CD4-positive, CD25-positive, alpha-beta regulatory T cell (primary cell): Measurements from ENCODE around the gene MORN1. TPM values are rescaled to one million over a fixed set of nuclear protein-coding genes. Genes with fewer than 3 reads are reported as not detected.
A peak's percentile ranks its signal among the peaks of the same experiment; 100 is the strongest.

Source experiments
- ATAC-seq, 2 donors: fragments of 150-1000 bp; cut with Tn5 transposase; one replicate each; pipeline ENCODE4 v1.10.0; 2021; ENCODE audit warnings: low read depth in 2 of 2, moderate number of reproducible peaks in 2 of 2, moderate library complexity in 1 of 2
- DNase-seq, 3 donors: peaks; one replicate each; pipeline versions ENCODE4 v3.0.0 to v3.0.0-alpha.2; 2012 to 2022; ENCODE audit warnings: mixed read lengths in 1 of 3
- H3K27ac ChIP-seq: one replicate; pipeline ENCODE4 v1.7.0; 2013; ENCODE audit warnings: mild to moderate bottlenecking, low read length; ENCODE audit not compliant: insufficient read depth, poor library complexity, severe bottlenecking
- H3K27me3 ChIP-seq: one replicate; pipeline ENCODE4 v1.7.0; 2013; ENCODE audit warnings: low read length; ENCODE audit not compliant: control insufficient read depth, insufficient read depth
- H3K36me3 ChIP-seq: one replicate; pipeline ENCODE4 v1.7.0; 2013; ENCODE audit warnings: mild to moderate bottlenecking, low read length, moderate library complexity; ENCODE audit not compliant: control insufficient read depth, insufficient read depth
- H3K4me1 ChIP-seq: 2 replicates; pipeline ENCODE4 v1.7.0; 2013; ENCODE audit warnings: mild to moderate bottlenecking, low read length; ENCODE audit not compliant: insufficient read depth, control insufficient read depth, poor library complexity, severe bottlenecking
- H3K4me3 ChIP-seq: one replicate; pipeline ENCODE4 v1.7.0; 2013; ENCODE audit warnings: low read depth, mild to moderate bottlenecking, low read length, moderate library complexity
- H3K9me3 ChIP-seq, 2 experiments: 1 replicate in 1 of 2; 2 replicates in 1 of 2; pipeline ENCODE4 v1.7.0; 2013; ENCODE audit warnings: low read length in 2 of 2, mild to moderate bottlenecking in 1 of 2, moderate library complexity in 1 of 2; ENCODE audit not compliant: control insufficient read depth in 2 of 2
- H3K27ac Mint-ChIP-seq, 3 donors: one replicate each; pipeline ENCODE4 v1.8.0; 2020 to 2022; ENCODE audit warnings: mild to moderate bottlenecking in 3 of 3, mixed read lengths in 3 of 3, moderate library complexity in 2 of 3
- H3K27me3 Mint-ChIP-seq: one replicate; pipeline ENCODE4 v1.8.0; 2022; ENCODE audit warnings: mild to moderate bottlenecking, mixed read lengths
- H3K36me3 Mint-ChIP-seq: one replicate; pipeline ENCODE4 v1.8.0; 2020; ENCODE audit warnings: mixed read lengths
- H3K4me1 Mint-ChIP-seq, 4 donors: one replicate each; pipeline ENCODE4 v1.8.0; 2020 to 2022; ENCODE audit warnings: mixed read lengths in 4 of 4, mild to moderate bottlenecking in 1 of 4
- H3K4me3 Mint-ChIP-seq, 4 donors: one replicate each; pipeline ENCODE4 v1.8.0; 2020 to 2022; ENCODE audit warnings: mild to moderate bottlenecking in 4 of 4, mixed read lengths in 4 of 4, moderate library complexity in 3 of 4
- H3K9me3 Mint-ChIP-seq, 7 donors: one replicate each; pipeline ENCODE4 v1.8.0; 2020 to 2022; ENCODE audit warnings: mixed read lengths in 7 of 7, mild to moderate bottlenecking in 3 of 7, moderate library complexity in 2 of 7
- polyA plus RNA-seq, 4 donors: library from polyadenylated mRNA; unstranded; fragments of 300-500 nt; fragmentation: Illumina TruSeq; gene quantifications; one replicate each; pipeline ENCODE4 v1.2.3, GENCODE V29; 2021
- total RNA-seq: library from RNA; stranded (reverse); gene quantifications from one replicate; pipeline ENCODE4 v1.2.3, GENCODE V29; 2022

Gene MORN1
- total and polyA plus RNA-seq, 5 donors from 2014 or later: 1.3 to 7.3 (median 2.4) TPM

- Mint-ChIP-seq H3K4me1 (peaks cover 0 to 18% (median 0%) of the 10 kb centered on the region in 4 donors), H3K9me3 (no peaks in the 10 kb centered on the region), H3K27me3 (no peaks in the 10 kb centered on the region), H3K4me3 (peak overlapping the region in 1 of 4 donors; percentile 49), H3K27ac (no peak overlapping the region), H3K36me3 (no peaks in the 10 kb centered on the region)
- no peak for DNase-seq
- H3K9me3 ChIP-seq: no peaks in the 10 kb centered on the region
- H3K4me1 ChIP-seq: peaks cover 11% of the 10 kb centered on the region
- H3K27me3 ChIP-seq: no peaks in the 10 kb centered on the region
- H3K27ac ChIP-seq: no peak overlapping the region
- no peak overlapping the region for H3K4me3 ChIP-seq
- H3K36me3 ChIP-seq: peaks cover 29% of the 10 kb centered on the region
- no peak for ATAC-seq
These were observed 16.6 kb upstream of the MORN1 start for GRCh38 chr1:2407991-2408275.

- no peaks in the 10 kb centered on the region for H3K9me3 Mint-ChIP-seq
- H3K36me3 ChIP-seq: peaks cover 34% of the 10 kb centered on the region
- no peaks in the 10 kb centered on the region for H3K9me3 ChIP-seq
- no peak overlapping the region for H3K27ac ChIP-seq
- peak overlapping the region in 1 of 4 donors; percentile 49 for H3K4me3 Mint-ChIP-seq
- H3K36me3 Mint-ChIP-seq: peaks cover under 1% of the 10 kb centered on the region
- DNase-seq (no peak), ATAC-seq (no peak)
- no peak overlapping the region for H3K4me3 ChIP-seq
- no peaks in the 10 kb centered on the region for H3K27me3 Mint-ChIP-seq
- H3K4me1 Mint-ChIP-seq: peaks cover 0 to 16% (median 0%) of the 10 kb centered on the region in 4 donors
- no peak overlapping the region for H3K27ac Mint-ChIP-seq
- peaks cover 8% of the 10 kb centered on the region for H3K4me1 ChIP-seq
- H3K27me3 ChIP-seq: no peaks in the 10 kb centered on the region
These were observed 16.0 kb upstream of the MORN1 start for GRCh38 chr1:2407166-2407990.

- no peak for DNase-seq
- Mint-ChIP-seq H3K4me1 (peaks cover 0 to 19% (median 0%) of the 10 kb centered on the region in 4 donors), H3K9me3 (no peaks in the 10 kb centered on the region), H3K27ac (no peak overlapping the region), H3K27me3 (no peaks in the 10 kb centered on the region), H3K36me3 (peaks cover 7% of the 10 kb centered on the region), H3K4me3 (no peak overlapping the region)
- Histone ChIP-seq H3K27ac (no peak overlapping the region), H3K4me3 (no peak overlapping the region), H3K4me1 (peaks cover 3% of the 10 kb centered on the region), H3K27me3 (no peaks in the 10 kb centered on the region), H3K36me3 (peaks cover 43% of the 10 kb centered on the region), H3K9me3 (no peaks in the 10 kb centered on the region)
- ATAC-seq: no peak
These were observed 15.2 kb upstream of the MORN1 start for GRCh38 chr1:2406451-2407041.

GRCh38 chr1:2405588-2406295 is 14.4 kb upstream of the MORN1 start:
- H3K27ac Mint-ChIP-seq: no peak overlapping the region
- no peak for DNase-seq

GRCh38 chr1:2404890-2405511 is 13.6 kb upstream of the MORN1 start:
- ATAC-seq (no peak), DNase-seq (no peak)
- H3K4me3 ChIP-seq: no peak overlapping the region
- H3K27ac ChIP-seq: no peak overlapping the region
- H3K27me3 Mint-ChIP-seq: no peaks in the 10 kb centered on the region
- no peaks in the 10 kb centered on the region for H3K27me3 ChIP-seq
- peaks cover 14% of the 10 kb centered on the region for H3K36me3 Mint-ChIP-seq
- no peaks in the 10 kb centered on the region for H3K9me3 ChIP-seq
- no peak overlapping the region for H3K27ac Mint-ChIP-seq
- H3K4me1 Mint-ChIP-seq: peaks cover 0 to 20% (median 3%) of the 10 kb centered on the region in 4 donors
- no peaks in the 10 kb centered on the region for H3K4me1 ChIP-seq
- no peaks in the 10 kb centered on the region for H3K9me3 Mint-ChIP-seq
- peaks cover 54% of the 10 kb centered on the region for H3K36me3 ChIP-seq
- H3K4me3 Mint-ChIP-seq: no peak overlapping the region

More at GRCh38 chr1:2405588-2406295, 14.4 kb upstream of the MORN1 start:
- Histone ChIP-seq H3K27me3 (no peaks in the 10 kb centered on the region), H3K4me3 (no peak overlapping the region), H3K4me1 (no peaks in the 10 kb centered on the region), H3K27ac (no peak overlapping the region), H3K36me3 (peaks cover 47% of the 10 kb centered on the region), H3K9me3 (no peaks in the 10 kb centered on the region)
- ATAC-seq: no peak
- Mint-ChIP-seq H3K4me1 (peaks cover 0 to 17% (median under 1%) of the 10 kb centered on the region in 4 donors), H3K4me3 (no peak overlapping the region), H3K9me3 (no peaks in the 10 kb centered on the region), H3K27me3 (no peaks in the 10 kb centered on the region), H3K36me3 (peaks cover 8% of the 10 kb centered on the region)

GRCh38 chr1:2404142-2404889 is 13.0 kb upstream of the MORN1 start:
- Histone ChIP-seq H3K9me3 (no peaks in the 10 kb centered on the region), H3K27me3 (no peaks in the 10 kb centered on the region), H3K4me3 (no peak overlapping the region), H3K27ac (no peak overlapping the region), H3K4me1 (no peaks in the 10 kb centered on the region), H3K36me3 (peaks cover 60% of the 10 kb centered on the region)
- Mint-ChIP-seq H3K9me3 (no peaks in the 10 kb centered on the region), H3K36me3 (peaks cover 16% of the 10 kb centered on the region), H3K27me3 (no peaks in the 10 kb centered on the region), H3K4me3 (no peak overlapping the region), H3K4me1 (peaks cover 0 to 21% (median 3%) of the 10 kb centered on the region in 4 donors), H3K27ac (no peak overlapping the region)
- ATAC-seq (no peak), DNase-seq (no peak)

- Histone ChIP-seq H3K27me3 (no peaks in the 10 kb centered on the region), H3K36me3 (peaks cover 67% of the 10 kb centered on the region), H3K9me3 (no peaks in the 10 kb centered on the region), H3K4me1 (no peaks in the 10 kb centered on the region), H3K27ac (no peak overlapping the region), H3K4me3 (no peak overlapping the region)
- Mint-ChIP-seq H3K9me3 (no peaks in the 10 kb centered on the region), H3K4me3 (no peak overlapping the region), H3K36me3 (peaks cover 20% of the 10 kb centered on the region), H3K27ac (no peak overlapping the region), H3K4me1 (peaks cover 0 to 20% (median 4%) of the 10 kb centered on the region in 4 donors), H3K27me3 (no peaks in the 10 kb centered on the region)
- no peak for ATAC-seq
- no peak for DNase-seq
These were observed 11.9 kb upstream of the MORN1 start for GRCh38 chr1:2403273-2403672.
